IMR-90 (cell line): ENCODE measurements around the gene OR9A2. TPM values are rescaled to one million over a fixed set of nuclear protein-coding genes. Genes with fewer than 3 reads are reported as not detected.

Source experiments
- ATAC-seq: fragments of 200-7000 bp; cut with Tn5 transposase; 2 replicates; pipeline ENCODE4 v1.9.1; 2020; ENCODE audit warnings: low read depth, mild to moderate bottlenecking, moderate library complexity
- BruUV-seq: library from RNA; stranded (reverse); fragments of 400-500 nt; replicated peaks from 2 replicates; lab custom pipeline; 2021; lab: Mats Ljungman, UMichigan
- CTCF ChIA-PET: fragments of 300-600 bp; formaldehyde crosslinking; extraction: SDS; loops from one replicate; lab custom pipeline; 2021; ENCODE audit warnings: antibody characterized with exemption; lab: Yijun Ruan, JAX
- POLR2A ChIA-PET: fragments of 300-600 bp; sonication (Branson Sonifier 250); formaldehyde crosslinking; loops from one replicate; lab custom pipeline; 2022; ENCODE audit warnings: antibody characterized with exemption; ENCODE audit not compliant: unreplicated experiment; lab: Charles Lee
- DNase-seq: peaks from one replicate; pipeline ENCODE4 v3.0.0; 2013
- H2AFZ ChIP-seq: replicated peaks from 2 replicates; pipeline ENCODE3; 2013; ENCODE audit warnings: low read length, mild to moderate bottlenecking; ENCODE audit not compliant: poor library complexity
- H2AK5ac ChIP-seq: 2 replicates; pipeline ENCODE4 v1.6.1; 2013; ENCODE audit warnings: low read depth, low read length, inconsistent platforms
- H2AK9ac ChIP-seq: replicated peaks from 2 replicates; pipeline ENCODE3; 2013; ENCODE audit warnings: mild to moderate bottlenecking, low read depth, low read length, moderate library complexity; ENCODE audit not compliant: poor library complexity
- H2BK120ac ChIP-seq: 2 replicates; pipeline ENCODE4 v1.6.1; 2013; ENCODE audit warnings: low read depth, low read length, inconsistent platforms
- H2BK15ac ChIP-seq: 3 replicates; pipeline ENCODE4 v1.6.1; 2013; ENCODE audit warnings: low read depth, low read length, inconsistent platforms
- H2BK20ac ChIP-seq: 2 replicates; pipeline ENCODE4 v1.6.1; 2013; ENCODE audit warnings: low read depth, mild to moderate bottlenecking, inconsistent platforms, low read length, moderate library complexity
- H2BK5ac ChIP-seq: 2 replicates; pipeline ENCODE4 v1.6.1; 2013; ENCODE audit warnings: mild to moderate bottlenecking, low read depth, low read length, inconsistent platforms; ENCODE audit not compliant: poor library complexity, severe bottlenecking
- H3K14ac ChIP-seq: replicated peaks from 2 replicates; pipeline ENCODE4 v1.6.1; 2013; ENCODE audit warnings: low read depth, low read length, inconsistent platforms
- H3K18ac ChIP-seq: 2 replicates; pipeline ENCODE4 v1.6.1; 2013; ENCODE audit warnings: low read depth, low read length, control low read depth
- H3K23ac ChIP-seq: 2 replicates; pipeline ENCODE4 v1.6.1; 2013; ENCODE audit warnings: low read depth, low read length, inconsistent platforms
- H3K27ac ChIP-seq: 2 replicates; pipeline ENCODE4 v1.5.1; 2013; ENCODE audit warnings: mild to moderate bottlenecking, control low read depth, low read length; ENCODE audit not compliant: insufficient read depth
- H3K27me3 ChIP-seq: 2 replicates; pipeline ENCODE4 v1.6.1; 2013; ENCODE audit warnings: low read length; ENCODE audit not compliant: control insufficient read depth, insufficient read depth
- H3K36me3 ChIP-seq: 2 replicates; pipeline ENCODE4 v1.6.1; 2013; ENCODE audit warnings: low read length, mixed read lengths; ENCODE audit not compliant: control insufficient read depth, insufficient read depth
- H3K4ac ChIP-seq: 2 replicates; pipeline ENCODE4 v1.6.1; 2013; ENCODE audit warnings: low read depth, low read length, inconsistent platforms
- H3K4me1 ChIP-seq: 2 replicates; pipeline ENCODE4 v1.6.1; 2013; ENCODE audit warnings: low read length, mixed read lengths; ENCODE audit not compliant: control insufficient read depth, insufficient read depth
- H3K4me2 ChIP-seq: 2 replicates; pipeline ENCODE4 v1.6.1; 2013; ENCODE audit warnings: low read depth, mild to moderate bottlenecking, control low read depth, low read length, moderate library complexity
- H3K4me3 ChIP-seq: 2 replicates; pipeline ENCODE4 v1.5.1; 2013; ENCODE audit warnings: low read depth, mild to moderate bottlenecking, control low read depth, low read length, moderate library complexity; ENCODE audit not compliant: insufficient read depth
- H3K56ac ChIP-seq: 2 replicates; pipeline ENCODE4 v1.6.1; 2013; ENCODE audit warnings: low read length, inconsistent platforms; ENCODE audit not compliant: insufficient read depth; ENCODE audit errors: extremely low read depth
- H3K79me1 ChIP-seq, 2 experiments: 2 replicates each; pipeline ENCODE4 v1.6.1; 2013; ENCODE audit warnings: low read length in 2 of 2, inconsistent platforms in 1 of 2, low read depth in 1 of 2
- H3K9ac ChIP-seq: 2 replicates; pipeline ENCODE4 v1.6.1; 2013; ENCODE audit warnings: low read depth, low read length, control low read depth
- H3K9me1 ChIP-seq: 2 replicates; pipeline ENCODE4 v1.6.1; 2013; ENCODE audit warnings: low read length, inconsistent platforms; ENCODE audit not compliant: insufficient read depth
- H3K9me3 ChIP-seq: 2 replicates; pipeline ENCODE4 v1.6.1; 2013; ENCODE audit warnings: low read length; ENCODE audit not compliant: control insufficient read depth, insufficient read depth
- H4K20me1 ChIP-seq: 2 replicates; pipeline ENCODE4 v1.6.1; 2013; ENCODE audit warnings: low read length, inconsistent platforms; ENCODE audit not compliant: insufficient read depth
- H4K5ac ChIP-seq: 2 replicates; pipeline ENCODE4 v1.6.1; 2013; ENCODE audit warnings: mild to moderate bottlenecking, low read depth, low read length, control low read depth
- H4K8ac ChIP-seq, 2 experiments: 2 replicates each; pipeline ENCODE4 v1.6.1; 2013; ENCODE audit warnings: low read depth in 2 of 2, low read length in 2 of 2, control low read depth in 1 of 2, inconsistent platforms in 1 of 2
- H4K91ac ChIP-seq: 2 replicates; pipeline ENCODE4 v1.6.1; 2013; ENCODE audit warnings: low read depth, low read length, inconsistent platforms; ENCODE audit not compliant: insufficient read depth
- BHLHE40 ChIP-seq: fragments of 150-350 bp; IDR thresholded peaks from 2 replicates; pipeline ENCODE4 v1.6.1; 2016; ENCODE audit warnings: mild to moderate bottlenecking, low read depth, low read length
- CEBPB ChIP-seq: IDR thresholded peaks from 2 replicates; pipeline ENCODE4 v1.6.1; 2012; ENCODE audit warnings: low read depth, low read length, improper control_type of control experiment
- CHD1 ChIP-seq: IDR thresholded peaks from 2 replicates; pipeline ENCODE4 v1.6.1; 2012; ENCODE audit warnings: low read depth, low read length, improper control_type of control experiment
- FOS ChIP-seq: fragments of 150-350 bp; IDR thresholded peaks from 2 replicates; pipeline ENCODE4 v1.6.1; 2016; ENCODE audit warnings: low read depth, low read length
- MAFK ChIP-seq: IDR thresholded peaks from 2 replicates; pipeline ENCODE4 v1.6.1; 2012; ENCODE audit warnings: low read depth, low read length, improper control_type of control experiment
- MAZ ChIP-seq: IDR thresholded peaks from 2 replicates; pipeline ENCODE4 v1.6.1; 2012; ENCODE audit warnings: low read depth, mild to moderate bottlenecking, low read length, improper control_type of control experiment, moderate library complexity, borderline replicate concordance
- MXI1 ChIP-seq: IDR thresholded peaks from 2 replicates; pipeline ENCODE4 v1.6.1; 2012; ENCODE audit warnings: low read depth, mild to moderate bottlenecking, low read length, moderate library complexity, borderline replicate concordance
- NFE2L2 ChIP-seq: fragments of 150-350 bp; IDR thresholded peaks from 2 replicates; pipeline ENCODE4 v1.6.1; 2016; ENCODE audit warnings: low read depth, mild to moderate bottlenecking, low read length
- POLR2A ChIP-seq: IDR thresholded peaks from 2 replicates; pipeline ENCODE4 v1.6.1; 2012; ENCODE audit warnings: mild to moderate bottlenecking, low read depth, low read length
- RAD21 ChIP-seq: IDR thresholded peaks from 2 replicates; pipeline ENCODE4 v1.6.1; 2012; ENCODE audit warnings: low read length, improper control_type of control experiment
- RCOR1 ChIP-seq: IDR thresholded peaks from 2 replicates; pipeline ENCODE4 v1.6.1; 2012; ENCODE audit warnings: mild to moderate bottlenecking, low read length, improper control_type of control experiment; ENCODE audit not compliant: insufficient replicate concordance
- RFX5 ChIP-seq: IDR thresholded peaks from 2 replicates; pipeline ENCODE4 v1.8.0; 2012; ENCODE audit warnings: low read depth, mild to moderate bottlenecking, low read length, moderate library complexity
- SMC3 ChIP-seq: fragments of 150-350 bp; IDR thresholded peaks from 2 replicates; pipeline ENCODE4 v1.6.1; 2016; ENCODE audit warnings: low read depth, mild to moderate bottlenecking, antibody characterized with exemption, low read length, moderate library complexity
- WGBS, 2 experiments: methylation state at CpG; one replicate each; pipeline versions ENCODE4 v1.1.5 to v1.1.7; 2013; ENCODE audit warnings: missing lambda C conversion rate in 2 of 2; ENCODE audit not compliant: insufficient read length in 1 of 2; ENCODE audit errors: extremely low coverage in 2 of 2; 5-methylcytosine and 5-hydroxymethylcytosine counted together
- dilution Hi-C: fragments of 300-500 bp; cut with HindIII; formaldehyde crosslinking; loops from one replicate; pipeline ENCODE4 v1.14.3; 2018; ENCODE audit warnings: low sequenced_read_pairs; ENCODE audit not compliant: unreplicated experiment
- in situ Hi-C: fragments of 300-500 bp; cut with MboI; formaldehyde crosslinking; loops from 3 replicates; pipeline ENCODE4 v1.14.3; 2019; ENCODE audit warnings: low sequenced_read_pairs, inconsistent platforms, mixed read lengths
- intact Hi-C: fragments of 100-400 bp; cut with micrococcal nuclease; formaldehyde crosslinking; loops from 2 replicates; pipeline ENCODE4 v1.10.0; 2022
- polyA plus RNA-seq, 3 experiments: library from polyadenylated mRNA; depleted of rRNA; stranded (reverse); fragments of >200 nt; gene quantifications; 2 replicates each; pipeline ENCODE4 v1.2.3, GENCODE V29; 2012; ENCODE audit warnings: low replicate concordance in 1 of 3
- total RNA-seq: library from RNA; depleted of rRNA; stranded (reverse); fragments of >200 nt; gene quantifications from 2 replicates; pipeline ENCODE4 v1.2.3, GENCODE V29; 2012
- TF ChIP-seq, protein P1 (sequence below): fragments of 150-350 bp; IDR thresholded peaks from 2 replicates; pipeline ENCODE4 v1.6.1; 2017; ENCODE audit warnings: mild to moderate bottlenecking, antibody characterized with exemption, low read length, low read depth
- TF ChIP-seq, protein P2 (sequence below): conservative IDR thresholded peaks from 2 replicates; pipeline ENCODE4 v1.5.1; 2012; ENCODE audit warnings: mild to moderate bottlenecking, low read depth, low read length, improper control_type of control experiment
- TF ChIP-seq, protein P3 (sequence below): fragments of 150-350 bp; IDR thresholded peaks from 2 replicates; pipeline ENCODE4 v1.6.1; 2016; ENCODE audit warnings: low read depth, mild to moderate bottlenecking, low read length, moderate library complexity, borderline replicate concordance

OR9A2 gene
- total and polyA plus RNA-seq, 2 of the 4 experiments (the other 2 are of a cell fraction) = not detected

DNA sequence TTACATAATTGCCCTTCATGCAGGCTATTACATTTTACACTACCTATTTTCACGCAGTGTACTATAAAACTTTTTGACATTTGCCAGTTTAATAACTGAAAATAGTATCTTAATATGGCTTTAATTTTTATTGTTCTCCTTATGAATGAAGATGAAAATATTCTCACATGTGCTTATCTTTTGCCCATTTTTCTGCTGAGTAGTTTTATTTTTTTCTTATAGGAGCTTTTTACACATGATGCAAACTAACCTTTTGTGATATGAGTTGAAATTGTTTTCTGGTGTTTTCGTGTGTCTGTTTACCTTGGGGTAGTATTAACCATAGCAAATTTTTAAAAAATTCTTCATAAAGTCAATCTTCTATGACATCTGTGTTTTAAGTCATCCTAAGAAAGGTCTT is 26.3 kb downstream of the OR9A2 start:
- H2BK5ac ChIP-seq = no peak overlapping the region
- TF ChIP-seq RFX5 (no peak), FOS (no peak), MXI1 (no peak), CEBPB (no peak), MAZ (no peak), NFE2L2 (no peak), RCOR1 (no peak), RAD21 (no peak), SMC3 (no peak), MAFK (no peak), POLR2A (no peak), BHLHE40 (no peak), CHD1 (no peak)
- TF ChIP-seq, protein P1, sequence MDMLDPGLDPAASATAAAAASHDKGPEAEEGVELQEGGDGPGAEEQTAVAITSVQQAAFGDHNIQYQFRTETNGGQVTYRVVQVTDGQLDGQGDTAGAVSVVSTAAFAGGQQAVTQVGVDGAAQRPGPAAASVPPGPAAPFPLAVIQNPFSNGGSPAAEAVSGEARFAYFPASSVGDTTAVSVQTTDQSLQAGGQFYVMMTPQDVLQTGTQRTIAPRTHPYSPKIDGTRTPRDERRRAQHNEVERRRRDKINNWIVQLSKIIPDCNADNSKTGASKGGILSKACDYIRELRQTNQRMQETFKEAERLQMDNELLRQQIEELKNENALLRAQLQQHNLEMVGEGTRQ = no peak
- TF ChIP-seq, protein P2, sequence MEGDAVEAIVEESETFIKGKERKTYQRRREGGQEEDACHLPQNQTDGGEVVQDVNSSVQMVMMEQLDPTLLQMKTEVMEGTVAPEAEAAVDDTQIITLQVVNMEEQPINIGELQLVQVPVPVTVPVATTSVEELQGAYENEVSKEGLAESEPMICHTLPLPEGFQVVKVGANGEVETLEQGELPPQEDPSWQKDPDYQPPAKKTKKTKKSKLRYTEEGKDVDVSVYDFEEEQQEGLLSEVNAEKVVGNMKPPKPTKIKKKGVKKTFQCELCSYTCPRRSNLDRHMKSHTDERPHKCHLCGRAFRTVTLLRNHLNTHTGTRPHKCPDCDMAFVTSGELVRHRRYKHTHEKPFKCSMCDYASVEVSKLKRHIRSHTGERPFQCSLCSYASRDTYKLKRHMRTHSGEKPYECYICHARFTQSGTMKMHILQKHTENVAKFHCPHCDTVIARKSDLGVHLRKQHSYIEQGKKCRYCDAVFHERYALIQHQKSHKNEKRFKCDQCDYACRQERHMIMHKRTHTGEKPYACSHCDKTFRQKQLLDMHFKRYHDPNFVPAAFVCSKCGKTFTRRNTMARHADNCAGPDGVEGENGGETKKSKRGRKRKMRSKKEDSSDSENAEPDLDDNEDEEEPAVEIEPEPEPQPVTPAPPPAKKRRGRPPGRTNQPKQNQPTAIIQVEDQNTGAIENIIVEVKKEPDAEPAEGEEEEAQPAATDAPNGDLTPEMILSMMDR = no peak
- TF ChIP-seq, protein P3, sequence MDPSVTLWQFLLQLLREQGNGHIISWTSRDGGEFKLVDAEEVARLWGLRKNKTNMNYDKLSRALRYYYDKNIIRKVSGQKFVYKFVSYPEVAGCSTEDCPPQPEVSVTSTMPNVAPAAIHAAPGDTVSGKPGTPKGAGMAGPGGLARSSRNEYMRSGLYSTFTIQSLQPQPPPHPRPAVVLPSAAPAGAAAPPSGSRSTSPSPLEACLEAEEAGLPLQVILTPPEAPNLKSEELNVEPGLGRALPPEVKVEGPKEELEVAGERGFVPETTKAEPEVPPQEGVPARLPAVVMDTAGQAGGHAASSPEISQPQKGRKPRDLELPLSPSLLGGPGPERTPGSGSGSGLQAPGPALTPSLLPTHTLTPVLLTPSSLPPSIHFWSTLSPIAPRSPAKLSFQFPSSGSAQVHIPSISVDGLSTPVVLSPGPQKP = no peak
- no peak overlapping the region for H2BK15ac ChIP-seq
- H3K18ac ChIP-seq = no peak overlapping the region
- no peak overlapping the region for H3K9ac ChIP-seq
- no peaks in the 10 kb centered on the region for H3K79me1 ChIP-seq
- BruUV-seq = no TSS peak
- no peak overlapping the region for H4K5ac ChIP-seq
- H3K23ac ChIP-seq = no peak overlapping the region
- in situ Hi-C loops (loop anchor here (25.0 kb wide), 1 partner anchor 437 kb away; the partner anchor contains the start of gene TAS2R60), dilution Hi-C loops (no loop called here), intact Hi-C loops (loop anchor here (10.0 kb wide), 3 partner anchors 366 to 466 kb away; no protein-coding TSS in a partner anchor)
- no peaks in the 10 kb centered on the region for H3K36me3 ChIP-seq
- no peak overlapping the region for H3K4me2 ChIP-seq
- H3K27ac ChIP-seq = no peak overlapping the region
- no peak overlapping the region for H2AK9ac ChIP-seq
- ATAC-seq = no peak
- no peak overlapping the region for H3K14ac ChIP-seq
- H4K20me1 ChIP-seq = no peaks in the 10 kb centered on the region
- no peak overlapping the region for H2BK120ac ChIP-seq
- H2AFZ ChIP-seq = no peak overlapping the region
- no peak overlapping the region for H3K56ac ChIP-seq
- H3K9me1 ChIP-seq = no peaks in the 10 kb centered on the region
- no peaks in the 10 kb centered on the region for H3K4me1 ChIP-seq
- ChIA-PET POLR2A (no interaction called here), CTCF (interaction anchor here (0.6 to 4.9 kb wide), 3 partner anchors 214 to 368 kb away, joined by 3 to 28 read pairs (median 3); no protein-coding TSS in a partner anchor)
- no peak overlapping the region for H2BK20ac ChIP-seq
- no peak overlapping the region for H2AK5ac ChIP-seq
- WGBS, 2 experiments = no CpG with 5 or more reads among the region's 2 CpGs
- H3K9me3 ChIP-seq = no peaks in the 10 kb centered on the region
- no peaks in the 10 kb centered on the region for H3K27me3 ChIP-seq
- H3K4ac ChIP-seq = no peak overlapping the region
- H4K91ac ChIP-seq = no peak overlapping the region
- H4K8ac ChIP-seq = no peak overlapping the region
- H3K4me3 ChIP-seq = no peak overlapping the region
- DNase-seq = no peak
